WTC11 (cell line): ENCODE data around the gene CCDC134.

Source experiments
- CREB1 ChIP-seq: sonication (generic); formaldehyde crosslinking; IDR thresholded peaks from 2 replicates; pipeline ENCODE4 v1.8.0; 2023; ENCODE audit warnings: mild to moderate bottlenecking, missing genetic modification reagents
- ELF4 ChIP-seq: sonication (generic); formaldehyde crosslinking; IDR thresholded peaks from 2 replicates; pipeline ENCODE4 v1.8.1; 2022; ENCODE audit warnings: low read depth, mild to moderate bottlenecking, moderate library complexity, missing genetic modification reagents
- ETV6 ChIP-seq: sonication (generic); formaldehyde crosslinking; IDR thresholded peaks from 2 replicates; pipeline ENCODE4 v1.8.1; 2022; ENCODE audit warnings: mild to moderate bottlenecking, missing genetic modification reagents
- FOXJ3 ChIP-seq: sonication (generic); formaldehyde crosslinking; IDR thresholded peaks from 2 replicates; pipeline ENCODE4 v1.9.0; 2021; ENCODE audit warnings: missing genetic modification reagents, mild to moderate bottlenecking, borderline replicate concordance
- KAT7 ChIP-seq: sonication (generic); formaldehyde crosslinking; IDR thresholded peaks from 2 replicates; pipeline ENCODE4 v1.8.1; 2023; ENCODE audit warnings: missing genetic modification reagents, mild to moderate bottlenecking, borderline replicate concordance
- NR3C1 ChIP-seq: sonication (generic); formaldehyde crosslinking; conservative IDR thresholded peaks from 2 replicates; pipeline ENCODE4 v1.8.1; 2023; ENCODE audit warnings: low read depth, mild to moderate bottlenecking, missing genetic modification reagents
- TEAD4 ChIP-seq: sonication (generic); formaldehyde crosslinking; IDR thresholded peaks from 2 replicates; pipeline ENCODE4 v1.8.0; 2022; ENCODE audit warnings: mild to moderate bottlenecking, missing genetic modification reagents
- ZBTB21 ChIP-seq: sonication (generic); formaldehyde crosslinking; IDR thresholded peaks from 2 replicates; pipeline ENCODE4 v1.8.1; 2023; ENCODE audit warnings: mild to moderate bottlenecking, missing genetic modification reagents, borderline replicate concordance
- ZNF138 ChIP-seq: sonication (generic); formaldehyde crosslinking; conservative IDR thresholded peaks from 2 replicates; pipeline ENCODE4 v1.8.1; 2022; ENCODE audit warnings: mild to moderate bottlenecking, moderate library complexity, missing genetic modification reagents
- TF ChIP-seq, protein P1 (sequence below): fragments of 200-600 bp; IDR thresholded peaks from 2 replicates; pipeline ENCODE4 v1.8.0; 2022; ENCODE audit warnings: antibody characterized with exemption
- TF ChIP-seq, protein P2 (sequence below): sonication (generic); formaldehyde crosslinking; IDR thresholded peaks from 2 replicates; pipeline ENCODE4 v1.8.0; 2022; ENCODE audit warnings: mild to moderate bottlenecking, missing genetic modification reagents
- TF ChIP-seq, protein P3 (sequence below): sonication (generic); formaldehyde crosslinking; IDR thresholded peaks from 2 replicates; pipeline ENCODE4 v1.8.1; 2023; ENCODE audit warnings: mild to moderate bottlenecking, moderate library complexity, missing genetic modification reagents
- TF ChIP-seq, protein P4 (sequence below): sonication (generic); formaldehyde crosslinking; IDR thresholded peaks from 2 replicates; pipeline ENCODE4 v1.8.1; 2023; ENCODE audit warnings: mild to moderate bottlenecking, missing genetic modification reagents, moderate library complexity

DNA sequence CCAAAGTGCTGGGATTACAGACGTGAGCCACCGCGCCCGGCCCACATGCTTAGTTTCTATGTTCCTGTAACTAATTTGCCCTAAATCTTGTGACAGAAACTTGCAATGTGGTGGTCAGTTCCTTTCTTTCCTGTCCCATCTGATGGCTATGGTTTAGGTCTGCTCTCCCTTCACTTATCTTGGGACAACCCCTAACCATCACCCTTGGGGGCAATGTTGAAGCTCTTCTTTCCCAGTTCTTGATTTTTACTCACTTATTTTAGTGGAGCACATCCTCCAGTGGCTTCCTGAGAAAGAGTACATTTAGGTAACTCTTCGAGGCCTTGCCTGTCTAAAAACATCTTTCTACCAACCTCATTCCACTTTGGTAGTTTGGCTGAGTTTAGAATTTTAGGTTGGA is 39.7 kb downstream of the CCDC134 start:
- TF ChIP-seq KAT7 (CRISPR knock-in tag) (no peak), NR3C1 (CRISPR knock-in tag) (no peak), ZNF138 (no peak), ETV6 (CRISPR knock-in tag) (no peak), ELF4 (CRISPR knock-in tag) (no peak), CREB1 (CRISPR knock-in tag) (no peak), ZBTB21 (no peak), TEAD4 (no peak), FOXJ3 (no peak)
- TF ChIP-seq, protein P1, sequence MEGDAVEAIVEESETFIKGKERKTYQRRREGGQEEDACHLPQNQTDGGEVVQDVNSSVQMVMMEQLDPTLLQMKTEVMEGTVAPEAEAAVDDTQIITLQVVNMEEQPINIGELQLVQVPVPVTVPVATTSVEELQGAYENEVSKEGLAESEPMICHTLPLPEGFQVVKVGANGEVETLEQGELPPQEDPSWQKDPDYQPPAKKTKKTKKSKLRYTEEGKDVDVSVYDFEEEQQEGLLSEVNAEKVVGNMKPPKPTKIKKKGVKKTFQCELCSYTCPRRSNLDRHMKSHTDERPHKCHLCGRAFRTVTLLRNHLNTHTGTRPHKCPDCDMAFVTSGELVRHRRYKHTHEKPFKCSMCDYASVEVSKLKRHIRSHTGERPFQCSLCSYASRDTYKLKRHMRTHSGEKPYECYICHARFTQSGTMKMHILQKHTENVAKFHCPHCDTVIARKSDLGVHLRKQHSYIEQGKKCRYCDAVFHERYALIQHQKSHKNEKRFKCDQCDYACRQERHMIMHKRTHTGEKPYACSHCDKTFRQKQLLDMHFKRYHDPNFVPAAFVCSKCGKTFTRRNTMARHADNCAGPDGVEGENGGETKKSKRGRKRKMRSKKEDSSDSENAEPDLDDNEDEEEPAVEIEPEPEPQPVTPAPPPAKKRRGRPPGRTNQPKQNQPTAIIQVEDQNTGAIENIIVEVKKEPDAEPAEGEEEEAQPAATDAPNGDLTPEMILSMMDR, result no peak
- TF ChIP-seq, protein P2, sequence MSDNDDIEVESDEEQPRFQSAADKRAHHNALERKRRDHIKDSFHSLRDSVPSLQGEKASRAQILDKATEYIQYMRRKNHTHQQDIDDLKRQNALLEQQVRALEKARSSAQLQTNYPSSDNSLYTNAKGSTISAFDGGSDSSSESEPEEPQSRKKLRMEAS (CRISPR knock-in tag), result no peak
- TF ChIP-seq, protein P3, sequence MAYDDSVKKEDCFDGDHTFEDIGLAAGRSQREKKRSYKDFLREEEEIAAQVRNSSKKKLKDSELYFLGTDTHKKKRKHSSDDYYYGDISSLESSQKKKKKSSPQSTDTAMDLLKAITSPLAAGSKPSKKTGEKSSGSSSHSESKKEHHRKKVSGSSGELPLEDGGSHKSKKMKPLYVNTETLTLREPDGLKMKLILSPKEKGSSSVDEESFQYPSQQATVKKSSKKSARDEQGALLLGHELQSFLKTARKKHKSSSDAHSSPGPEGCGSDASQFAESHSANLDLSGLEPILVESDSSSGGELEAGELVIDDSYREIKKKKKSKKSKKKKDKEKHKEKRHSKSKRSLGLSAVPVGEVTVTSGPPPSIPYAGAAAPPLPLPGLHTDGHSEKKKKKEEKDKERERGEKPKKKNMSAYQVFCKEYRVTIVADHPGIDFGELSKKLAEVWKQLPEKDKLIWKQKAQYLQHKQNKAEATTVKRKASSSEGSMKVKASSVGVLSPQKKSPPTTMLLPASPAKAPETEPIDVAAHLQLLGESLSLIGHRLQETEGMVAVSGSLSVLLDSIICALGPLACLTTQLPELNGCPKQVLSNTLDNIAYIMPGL (CRISPR knock-in tag), result no peak
- TF ChIP-seq, protein P4, sequence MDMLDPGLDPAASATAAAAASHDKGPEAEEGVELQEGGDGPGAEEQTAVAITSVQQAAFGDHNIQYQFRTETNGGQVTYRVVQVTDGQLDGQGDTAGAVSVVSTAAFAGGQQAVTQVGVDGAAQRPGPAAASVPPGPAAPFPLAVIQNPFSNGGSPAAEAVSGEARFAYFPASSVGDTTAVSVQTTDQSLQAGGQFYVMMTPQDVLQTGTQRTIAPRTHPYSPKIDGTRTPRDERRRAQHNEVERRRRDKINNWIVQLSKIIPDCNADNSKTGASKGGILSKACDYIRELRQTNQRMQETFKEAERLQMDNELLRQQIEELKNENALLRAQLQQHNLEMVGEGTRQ (CRISPR knock-in tag), result no peak
